ENCODE results near the gene SPART. TPM values are rescaled to one million over a fixed set of nuclear protein-coding genes. Genes with fewer than 3 reads are reported as not detected.

Gene SPART
- total RNA-seq, 2 donors from 2014 or later, result 9.5 to 14.0 TPM

DNA sequence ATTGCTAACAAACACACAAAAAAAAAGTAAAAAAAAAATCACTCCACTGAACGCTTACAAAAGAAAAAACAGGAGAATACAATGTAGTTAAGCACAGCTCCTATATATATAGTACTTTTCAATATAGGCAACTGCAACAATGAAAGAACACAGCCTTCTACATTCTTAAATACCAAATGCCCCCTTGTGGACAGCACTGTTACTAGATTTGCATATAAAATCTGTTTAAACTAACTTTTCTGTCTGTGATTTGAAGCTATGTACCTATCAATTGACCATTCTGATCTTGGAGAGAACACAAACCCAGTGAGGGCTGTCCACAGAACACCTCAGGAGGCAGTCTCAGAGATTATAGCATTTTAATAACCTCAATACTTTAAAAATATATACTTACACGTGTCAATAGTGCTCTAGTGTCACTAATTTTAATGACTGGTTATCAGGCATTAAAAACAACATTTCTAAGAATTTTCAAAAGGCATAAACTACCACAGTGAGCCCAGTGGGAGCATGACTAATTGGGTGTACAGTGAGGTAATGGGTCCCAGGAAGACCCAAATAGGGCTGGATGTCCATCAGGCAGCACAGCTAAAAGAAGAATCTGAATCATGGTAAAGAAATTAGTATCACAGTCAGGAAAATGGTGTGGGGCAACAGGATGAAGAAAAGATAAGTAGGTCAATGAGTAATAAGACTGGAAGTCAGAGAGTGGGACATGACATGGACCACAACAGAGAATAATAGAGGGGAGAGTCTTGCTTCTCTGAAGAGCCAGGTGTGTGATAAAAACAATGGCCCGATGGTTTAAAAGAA is 70.8 kb downstream of the SPART start:
- ATAC-seq (no peak), DNase-seq (peak in 1 of 2 donors; percentile 11)
- intact Hi-C loops (cut with DNase I, micrococcal nuclease), result loop anchor here in 1 of 2 donors (5.0 kb wide), 1 partner anchor 298 kb away; no protein-coding TSS in a partner anchor

DNA sequence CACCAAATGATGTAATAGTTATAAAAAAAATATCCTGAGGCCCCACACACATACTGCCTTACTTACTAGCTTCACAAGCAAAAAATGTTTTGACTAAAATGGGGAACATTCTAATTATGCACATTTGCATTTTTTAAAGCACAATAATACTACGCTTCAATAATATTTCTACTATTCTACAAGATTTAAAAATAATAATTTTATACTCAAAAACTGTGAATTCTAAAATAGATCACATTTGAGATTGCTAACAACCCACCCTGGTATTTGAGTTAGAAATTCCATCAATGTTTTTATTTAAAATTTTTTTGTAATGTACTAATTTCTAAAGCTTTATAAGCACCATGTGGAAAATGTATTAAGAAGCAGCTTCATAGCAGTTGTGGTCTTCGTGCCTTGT is 72.8 kb downstream of the SPART start:
- intact Hi-C loops (cut with DNase I, micrococcal nuclease), result no loop called here
- DNase-seq (no peak), ATAC-seq (no peak)

DNA sequence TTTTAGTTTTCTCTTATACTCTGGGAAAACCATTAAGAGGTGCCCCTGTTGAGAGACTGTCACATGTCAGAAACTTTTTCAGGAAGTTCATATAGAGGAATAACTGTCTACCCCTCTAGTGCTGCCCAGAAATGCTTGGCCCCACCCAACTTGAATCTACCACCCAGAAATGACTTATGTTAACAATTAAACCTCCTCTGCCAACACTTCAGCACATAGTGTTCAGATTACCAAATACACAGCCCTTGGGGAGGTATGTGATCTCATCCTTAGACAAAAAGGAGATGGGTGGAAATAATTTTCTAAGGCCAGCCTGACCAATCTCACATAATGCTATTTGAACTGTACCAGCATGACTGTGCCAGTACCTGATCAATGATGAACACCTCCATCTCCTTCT is 84.2 kb downstream of the SPART start:
- ATAC-seq, result no peak
- intact Hi-C loops (cut with DNase I, micrococcal nuclease), result no loop called here
- no peak for DNase-seq

DNA sequence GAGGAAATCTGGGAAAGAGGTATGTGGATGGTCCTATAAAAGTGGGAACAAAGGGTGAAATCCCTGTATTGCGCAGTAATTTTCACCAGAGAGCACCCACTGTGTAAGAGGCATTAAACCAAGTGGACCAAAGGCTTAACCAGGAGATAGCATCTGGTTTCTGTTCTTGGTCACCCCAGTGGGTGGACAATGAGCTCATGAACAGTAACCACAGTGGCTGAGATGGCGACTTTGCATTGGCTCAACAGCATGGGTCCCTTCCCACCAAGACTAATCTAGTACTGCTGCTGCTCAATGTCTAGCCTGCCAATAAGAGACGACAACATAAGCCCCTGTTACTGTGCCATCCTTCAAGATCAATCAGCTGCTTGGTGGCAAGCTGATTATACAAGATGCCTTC is 85.2 kb downstream of the SPART start:
- DNase-seq (no peak), ATAC-seq (no peak)
- intact Hi-C loops (cut with DNase I, micrococcal nuclease), result no loop called here

DNA sequence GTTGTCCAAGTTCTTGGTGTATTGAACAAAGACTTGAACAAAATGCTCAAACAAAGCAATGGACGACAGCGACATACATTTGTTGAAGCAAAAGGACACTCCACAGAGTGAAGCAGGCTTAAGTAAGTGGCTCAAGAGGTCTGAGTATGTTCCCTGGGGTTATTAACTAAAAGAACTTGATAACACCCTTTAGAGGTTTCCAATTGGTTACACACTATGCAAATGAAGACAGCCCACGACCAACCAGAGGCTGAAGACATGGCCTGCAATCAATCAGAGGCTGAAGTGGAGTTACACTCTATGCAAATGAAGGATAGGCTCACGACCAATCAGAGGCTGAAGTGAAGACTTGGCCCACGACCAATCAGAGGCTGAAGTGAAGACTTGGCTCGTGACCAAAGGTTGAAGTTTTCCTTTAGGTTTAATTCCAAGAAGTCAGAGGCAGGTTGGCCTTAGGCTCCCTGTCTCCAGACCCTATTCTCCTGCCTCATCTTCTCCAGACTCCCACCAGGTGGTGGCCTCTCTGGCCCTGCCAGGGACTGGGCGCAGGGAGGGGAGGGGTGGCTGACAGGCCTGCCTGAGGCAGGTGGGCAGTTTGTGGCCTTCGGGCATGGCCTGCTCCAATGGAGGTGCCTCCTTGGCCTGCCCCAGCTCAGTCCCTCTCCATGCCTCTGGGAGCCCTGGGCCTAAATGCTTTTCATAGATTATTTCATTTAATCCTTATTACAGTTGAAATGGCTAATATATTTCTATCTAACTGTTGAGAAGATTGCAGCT is 86.6 kb downstream of the SPART start:
- no peak for ATAC-seq
- intact Hi-C loops (cut with DNase I, micrococcal nuclease), result no loop called here
- DNase-seq, result no peak

DNA sequence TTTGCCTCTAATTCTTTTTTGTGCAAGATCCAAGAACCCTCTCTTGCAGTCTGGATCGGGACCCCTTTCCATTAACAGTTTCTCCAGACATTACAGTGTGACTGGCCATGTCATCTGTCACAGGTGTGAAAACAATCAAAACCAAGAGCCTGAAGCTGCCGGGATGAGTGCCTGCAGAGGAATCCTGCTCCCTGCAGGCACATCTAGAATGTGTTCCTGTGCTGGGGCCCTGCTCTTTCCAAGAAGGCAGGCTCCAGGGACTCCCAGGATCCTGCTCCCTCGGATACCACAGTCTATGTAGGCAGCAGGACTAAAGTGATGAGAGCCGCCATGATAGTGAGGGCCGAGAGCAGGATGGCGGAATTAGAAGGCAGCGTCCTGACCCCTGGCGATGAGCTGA is 87.4 kb downstream of the SPART start:
- DNase-seq (no peak), ATAC-seq (no peak)
- intact Hi-C loops (cut with DNase I, micrococcal nuclease), result no loop called here

Other genes with a start within 250 kb of the SPART start
- gene DCLK1, start 215.0 kb downstream of the SPART start, total RNA-seq, result 1 to 10 TPM; 2.7 to 7.3 TPM
- not detected for gene SOHLH2, start 131.8 kb downstream of the SPART start, total RNA-seq
- gene CCDC169, start 48.6 kb downstream of the SPART start, total RNA-seq, result under 1 TPM; 0.27 to 0.61 TPM
- gene CCNA1, start 86.1 kb upstream of the SPART start, total RNA-seq, result not detected